AG08396 (cell line): ENCODE measurements around the gene PTPN4.

ENCODE experiments used
- DNase-seq: peaks from one replicate; pipeline ENCODE4 v3.0.0; 2012; ENCODE audit warnings: low spot score, mixed read lengths

Gene PTPN4, protein sequence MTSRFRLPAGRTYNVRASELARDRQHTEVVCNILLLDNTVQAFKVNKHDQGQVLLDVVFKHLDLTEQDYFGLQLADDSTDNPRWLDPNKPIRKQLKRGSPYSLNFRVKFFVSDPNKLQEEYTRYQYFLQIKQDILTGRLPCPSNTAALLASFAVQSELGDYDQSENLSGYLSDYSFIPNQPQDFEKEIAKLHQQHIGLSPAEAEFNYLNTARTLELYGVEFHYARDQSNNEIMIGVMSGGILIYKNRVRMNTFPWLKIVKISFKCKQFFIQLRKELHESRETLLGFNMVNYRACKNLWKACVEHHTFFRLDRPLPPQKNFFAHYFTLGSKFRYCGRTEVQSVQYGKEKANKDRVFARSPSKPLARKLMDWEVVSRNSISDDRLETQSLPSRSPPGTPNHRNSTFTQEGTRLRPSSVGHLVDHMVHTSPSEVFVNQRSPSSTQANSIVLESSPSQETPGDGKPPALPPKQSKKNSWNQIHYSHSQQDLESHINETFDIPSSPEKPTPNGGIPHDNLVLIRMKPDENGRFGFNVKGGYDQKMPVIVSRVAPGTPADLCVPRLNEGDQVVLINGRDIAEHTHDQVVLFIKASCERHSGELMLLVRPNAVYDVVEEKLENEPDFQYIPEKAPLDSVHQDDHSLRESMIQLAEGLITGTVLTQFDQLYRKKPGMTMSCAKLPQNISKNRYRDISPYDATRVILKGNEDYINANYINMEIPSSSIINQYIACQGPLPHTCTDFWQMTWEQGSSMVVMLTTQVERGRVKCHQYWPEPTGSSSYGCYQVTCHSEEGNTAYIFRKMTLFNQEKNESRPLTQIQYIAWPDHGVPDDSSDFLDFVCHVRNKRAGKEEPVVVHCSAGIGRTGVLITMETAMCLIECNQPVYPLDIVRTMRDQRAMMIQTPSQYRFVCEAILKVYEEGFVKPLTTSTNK

DNA sequence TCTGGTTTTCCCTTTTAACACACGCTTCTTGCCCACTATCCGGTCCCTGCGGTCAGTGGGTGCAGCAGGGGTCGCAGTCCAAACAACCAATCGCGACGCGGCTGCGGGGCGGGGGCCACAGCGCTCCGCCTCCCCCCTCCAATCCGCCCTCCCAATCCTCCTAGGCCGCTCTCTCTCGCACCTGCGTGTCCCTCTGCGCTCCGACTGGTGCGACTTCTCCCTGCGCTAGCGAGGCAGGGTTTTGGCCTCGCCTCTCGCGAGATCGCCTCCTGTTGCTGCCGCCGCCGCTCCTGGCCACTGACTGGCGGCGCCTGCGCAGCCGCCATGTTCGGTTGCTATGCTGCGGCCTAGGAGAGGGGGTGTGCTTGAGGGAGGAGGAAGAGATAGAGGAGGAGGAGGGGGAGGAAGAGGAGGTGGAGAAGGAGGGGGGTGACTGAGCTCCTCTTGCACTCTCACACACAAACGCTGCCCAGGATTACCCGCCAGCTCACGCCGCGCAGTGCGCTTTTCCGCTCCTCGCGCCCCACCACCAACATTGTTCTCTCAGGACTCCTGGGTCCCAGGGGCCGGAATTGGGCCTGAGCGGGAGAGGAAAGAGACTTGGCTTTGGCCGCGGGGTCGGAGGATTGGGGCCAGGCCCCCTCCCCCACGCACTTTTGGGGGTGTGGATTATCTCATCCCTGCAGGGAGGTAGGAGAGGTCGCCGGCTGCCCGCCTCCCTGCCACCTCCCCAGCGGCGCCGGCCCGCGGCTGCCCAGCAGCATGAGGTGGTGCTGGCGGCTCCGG, at the start of gene PTPN4:
Gene PTPN4 (plus strand): TSS at position 472 of the 786 bp plus-strand sequence. CDS start 49,932 bp downstream, outside the sequence.
- peak; percentile 97 for DNase-seq

DNA sequence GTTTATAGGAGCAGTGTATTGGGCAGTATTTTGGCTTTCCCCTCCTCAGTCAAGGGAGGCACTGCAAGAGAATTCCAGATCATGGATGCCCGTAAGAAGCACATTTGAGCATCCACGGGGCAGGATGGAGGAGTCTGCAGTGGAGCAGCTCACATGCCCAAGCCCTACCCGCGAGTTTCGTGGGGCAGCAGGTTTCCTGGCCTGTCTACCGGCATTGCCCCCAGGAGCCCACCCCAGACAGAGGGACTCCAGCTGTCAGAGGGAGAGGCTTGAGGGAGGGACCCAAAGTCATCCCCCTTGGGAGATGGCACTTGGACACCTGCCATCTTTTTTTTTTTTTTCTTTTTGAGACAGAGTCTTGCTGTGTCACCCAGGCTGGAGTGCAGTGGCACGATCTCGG, 49.4 kb upstream of the PTPN4 start:
- DNase-seq = no peak

DNA sequence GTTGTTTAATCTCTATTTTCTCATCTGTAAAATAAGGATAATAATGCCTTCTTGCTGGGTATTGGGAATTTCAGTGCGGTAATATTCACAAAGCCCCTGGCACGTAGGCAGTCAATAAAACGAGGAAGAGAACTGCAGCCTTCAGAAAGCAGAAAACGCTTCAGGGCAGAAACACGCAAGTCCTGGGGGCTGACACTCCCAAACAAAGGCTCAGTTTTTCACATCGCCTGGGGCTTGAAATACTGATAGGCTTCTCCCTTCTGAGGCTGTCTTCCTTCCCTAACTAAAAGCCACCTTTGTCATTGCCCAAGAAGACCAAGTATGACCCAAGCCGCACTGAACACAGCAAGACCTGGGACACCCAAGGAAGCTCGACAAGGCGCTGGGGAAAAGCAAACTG, 48.4 kb upstream of the PTPN4 start:
- DNase-seq = no peak

GRCh38 chr2:119712571-119712970, 47.2 kb upstream of the PTPN4 start:
- no peak for DNase-seq

DNA sequence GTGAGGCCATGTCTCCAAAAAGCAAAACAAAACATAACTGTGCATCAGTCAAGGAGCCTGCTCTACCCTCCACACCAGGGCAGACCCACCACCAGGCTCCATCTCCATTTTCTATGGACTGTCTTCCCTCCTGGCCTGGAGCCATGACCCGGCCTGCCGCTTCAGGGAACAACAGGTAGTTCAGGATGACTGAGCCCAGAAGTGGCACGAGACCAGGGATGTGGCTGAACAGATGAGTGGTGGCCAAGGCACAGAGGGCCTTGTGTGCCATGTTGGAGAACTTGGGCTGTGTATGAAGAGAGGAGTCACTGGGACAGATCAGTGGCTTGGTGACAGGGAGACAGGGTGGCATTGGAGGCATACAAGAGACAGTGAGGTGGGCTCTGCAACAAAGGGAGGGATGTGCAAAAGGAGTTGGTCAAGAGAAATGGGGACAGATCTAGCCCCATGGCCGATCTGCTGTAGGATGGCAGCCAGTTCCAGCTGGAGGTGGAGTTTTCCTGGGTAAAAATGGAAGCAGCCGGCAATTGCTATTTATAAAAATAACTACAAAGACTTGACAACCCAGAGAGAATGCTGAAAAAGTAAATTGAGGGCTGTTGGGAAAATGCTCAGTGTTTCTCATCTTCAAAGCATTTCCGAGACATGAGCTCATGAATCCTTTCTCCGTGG, 45.8 kb upstream of the PTPN4 start:
- DNase-seq = peak; percentile 29

DNA sequence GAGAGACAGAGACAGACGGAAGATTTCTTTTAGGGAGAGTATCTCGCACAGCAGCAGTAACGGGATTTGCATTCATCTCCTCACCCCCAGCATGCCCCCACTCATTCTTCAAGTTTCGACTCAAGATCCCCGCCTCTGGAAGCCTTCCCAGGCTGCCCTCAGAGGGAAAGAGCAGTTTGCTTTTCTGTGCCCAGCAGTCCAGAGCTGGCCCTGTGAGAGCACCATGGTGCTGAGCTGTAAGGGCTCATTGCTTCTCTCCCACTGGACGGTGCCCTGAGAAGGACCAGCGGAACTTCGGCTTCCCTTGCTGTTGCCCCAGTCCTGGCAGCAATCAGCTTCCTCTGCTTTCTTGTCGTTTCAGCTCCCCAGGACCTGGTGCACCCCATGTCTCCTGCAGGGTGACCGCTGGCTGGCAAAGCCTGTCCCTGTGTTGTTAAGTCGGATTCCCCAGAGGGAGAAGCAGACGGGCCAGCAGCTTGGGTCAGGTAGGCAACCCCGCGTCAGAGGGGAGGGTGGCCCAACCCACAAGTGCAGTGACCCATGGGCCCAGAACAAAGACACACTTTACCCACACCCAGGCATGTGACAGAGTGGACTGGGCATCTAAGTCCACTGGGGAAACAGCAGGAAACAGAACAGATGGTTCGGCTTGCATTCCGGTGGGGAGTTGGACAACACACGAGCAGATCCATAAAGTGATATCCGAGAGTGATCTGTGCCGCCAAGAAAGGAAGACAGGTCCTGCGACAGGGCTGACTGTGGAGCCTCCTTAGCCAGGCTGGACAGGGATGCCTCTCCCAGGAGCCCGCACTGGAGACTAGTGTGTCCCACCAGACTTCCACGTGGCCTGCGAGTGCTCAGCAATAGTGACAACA, 44.1 kb upstream of the PTPN4 start:
- no peak for DNase-seq

DNA sequence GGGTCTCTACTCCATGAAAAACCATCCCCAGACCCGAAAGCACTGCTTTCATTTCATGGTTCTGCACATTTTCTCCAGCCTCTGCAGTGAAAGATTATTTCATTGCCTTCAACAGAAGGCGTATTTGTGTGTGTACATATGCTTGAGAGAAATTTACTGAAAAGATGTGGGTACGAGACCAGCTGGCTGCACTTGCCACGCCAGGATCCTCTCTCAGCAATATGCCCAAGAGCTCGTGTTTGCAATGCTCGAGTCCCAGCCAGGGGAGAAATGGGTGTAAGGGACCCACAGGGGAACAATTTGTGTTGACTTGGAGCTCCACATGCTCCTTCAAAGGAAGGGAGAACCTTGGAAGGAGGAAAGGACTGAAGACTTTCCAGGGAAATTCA, 43.4 kb upstream of the PTPN4 start:
- DNase-seq = no peak

- DNase-seq = no peak
Observed at GRCh38 chr2:119718501-119719260, 41.0 kb upstream of the PTPN4 start.

- DNase-seq = no peak
Observed at GRCh38 chr2:119719261-119719627, 40.5 kb upstream of the PTPN4 start.

GRCh38 chr2:119721043-119721442, 38.7 kb upstream of the PTPN4 start:
- no peak for DNase-seq

DNA sequence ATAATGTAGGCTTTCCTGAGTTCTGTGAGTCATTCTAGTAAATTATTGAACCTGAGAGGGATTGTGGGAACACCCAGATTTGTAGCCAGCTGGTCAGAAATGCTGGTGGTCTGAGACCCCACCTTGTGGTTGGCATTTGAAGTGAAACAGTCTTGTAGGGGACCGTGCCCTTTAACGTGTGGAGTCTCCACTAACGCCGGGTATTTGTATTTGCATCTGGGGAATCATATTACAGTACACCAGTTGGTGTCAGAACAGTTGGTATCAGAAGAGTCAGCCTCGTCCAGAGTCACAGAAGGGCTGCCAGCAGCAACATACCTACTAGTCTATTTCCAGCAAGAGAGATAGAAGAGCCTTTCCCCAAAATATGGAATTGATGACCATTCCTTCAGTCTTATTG, 38.3 kb upstream of the PTPN4 start:
- no peak for DNase-seq

GRCh38 chr2:119721904-119722303, 37.8 kb upstream of the PTPN4 start:
- no peak for DNase-seq

GRCh38 chr2:119723186-119723585, 36.5 kb upstream of the PTPN4 start:
- DNase-seq = no peak

GRCh38 chr2:119723784-119724467, 35.8 kb upstream of the PTPN4 start:
- DNase-seq = no peak

DNA sequence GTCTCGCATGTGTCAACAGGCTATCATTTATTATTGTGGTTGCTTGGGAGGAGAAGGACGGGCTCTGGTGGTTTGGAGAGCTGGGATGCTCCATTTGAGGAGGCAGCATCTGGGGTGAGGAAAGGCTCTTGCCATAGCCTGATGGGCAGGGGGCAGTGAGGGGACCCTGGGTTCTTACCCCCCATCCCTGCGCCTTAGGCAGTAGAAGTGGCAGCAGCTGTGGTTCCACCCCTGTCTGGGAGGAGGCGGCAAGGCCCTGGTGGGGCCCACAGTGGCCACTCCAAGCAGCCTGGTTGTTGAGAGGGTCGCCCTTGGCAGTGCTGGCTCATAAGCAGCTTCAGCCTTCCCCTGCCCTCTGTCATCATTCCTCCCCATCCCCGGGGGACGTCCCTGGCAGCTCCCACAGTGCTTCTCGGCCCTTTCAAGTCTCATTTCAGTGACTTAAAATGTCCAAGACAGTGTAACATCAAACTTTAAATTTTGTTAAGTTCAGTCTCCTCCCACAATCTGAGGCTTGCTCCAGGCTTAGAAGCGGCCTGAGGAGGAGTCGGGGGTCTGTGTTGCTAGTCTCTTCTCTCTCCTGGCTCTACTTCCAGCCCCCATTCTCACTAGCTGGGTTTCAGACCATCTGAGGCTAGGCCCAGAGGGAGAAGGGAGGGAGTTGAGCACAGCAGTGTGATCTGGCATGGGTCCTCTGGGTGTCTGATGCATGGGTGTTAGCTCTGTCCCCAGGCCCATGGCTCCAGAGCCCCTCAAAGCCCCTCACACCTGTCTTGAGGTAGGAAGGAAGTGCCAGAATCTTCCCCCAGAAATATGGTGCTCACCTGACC, 34.9 kb upstream of the PTPN4 start:
- no peak for DNase-seq

- DNase-seq = no peak
Observed at GRCh38 chr2:119727493-119727892, 32.2 kb upstream of the PTPN4 start.

GRCh38 chr2:119728421-119728820, 31.3 kb upstream of the PTPN4 start:
- DNase-seq = no peak

- no peak for DNase-seq
Observed at GRCh38 chr2:119730671-119731177, 29.0 kb upstream of the PTPN4 start.
